ENCODE data around the gene SLC25A5.
"Not testable (repeated sequence)": the region's sequence is repeated elsewhere in the genome, so short reads cannot be mapped to it uniquely, and the experiment has no call there.

Gene SLC25A5

GRCh38 chrX:119478504-119478903, 10.3 kb downstream of the SLC25A5 start:
- no peak for DNase-seq

- no peak for DNase-seq
Observed at GRCh38 chrX:119479845-119480244, 11.6 kb downstream of the SLC25A5 start.

GRCh38 chrX:119481323-119481801, 13.1 kb downstream of the SLC25A5 start:
- DNase-seq = no peak

- DNase-seq = no peak
Observed at GRCh38 chrX:119482041-119482440, 13.8 kb downstream of the SLC25A5 start.

GRCh38 chrX:119482481-119483480, 14.5 kb downstream of the SLC25A5 start:
- peak; percentile 62 for DNase-seq

- DNase-seq = no peak
Observed at GRCh38 chrX:119486745-119487144, 18.5 kb downstream of the SLC25A5 start.

- DNase-seq = not testable (repeated sequence)
Observed at GRCh38 chrX:119487766-119488165, 19.5 kb downstream of the SLC25A5 start.

GRCh38 chrX:119488749-119489148, 20.5 kb downstream of the SLC25A5 start:
- DNase-seq = peak; percentile 59

GRCh38 chrX:119489212-119490074, 21.2 kb downstream of the SLC25A5 start:
- DNase-seq = no peak

- DNase-seq = no peak
Observed at GRCh38 chrX:119492463-119492862, 24.2 kb downstream of the SLC25A5 start.

- not testable (repeated sequence) for DNase-seq
Observed at GRCh38 chrX:119493851-119494495, 25.7 kb downstream of the SLC25A5 start.

- DNase-seq = no peak
Observed at GRCh38 chrX:119495734-119496726, 27.8 kb downstream of the SLC25A5 start.

GRCh38 chrX:119497185-119497584, 28.9 kb downstream of the SLC25A5 start:
- DNase-seq = no peak

- no peak for DNase-seq
Observed at GRCh38 chrX:119500061-119500800, 32.0 kb downstream of the SLC25A5 start.

GRCh38 chrX:119501511-119502148, 33.4 kb downstream of the SLC25A5 start:
- no peak for DNase-seq

- DNase-seq = no peak
Observed at GRCh38 chrX:119502727-119503483, 34.7 kb downstream of the SLC25A5 start.

GRCh38 chrX:119503484-119503861, 35.2 kb downstream of the SLC25A5 start:
- no peak for DNase-seq

GRCh38 chrX:119505145-119505544, 36.9 kb downstream of the SLC25A5 start:
- DNase-seq = not testable (repeated sequence)

GRCh38 chrX:119505945-119506344, 37.7 kb downstream of the SLC25A5 start:
- no peak for DNase-seq
